HG02759 (cell line): ENCODE data around the gene MGST2.

Source experiments
- ATAC-seq: cut with Tn5 transposase; IDR thresholded peaks from one replicate; pipeline ENCODE4 v1.9.1; 2021; ENCODE audit warnings: mild to moderate bottlenecking, moderate library complexity; ENCODE audit not compliant: unreplicated experiment

Gene MGST2

DNA sequence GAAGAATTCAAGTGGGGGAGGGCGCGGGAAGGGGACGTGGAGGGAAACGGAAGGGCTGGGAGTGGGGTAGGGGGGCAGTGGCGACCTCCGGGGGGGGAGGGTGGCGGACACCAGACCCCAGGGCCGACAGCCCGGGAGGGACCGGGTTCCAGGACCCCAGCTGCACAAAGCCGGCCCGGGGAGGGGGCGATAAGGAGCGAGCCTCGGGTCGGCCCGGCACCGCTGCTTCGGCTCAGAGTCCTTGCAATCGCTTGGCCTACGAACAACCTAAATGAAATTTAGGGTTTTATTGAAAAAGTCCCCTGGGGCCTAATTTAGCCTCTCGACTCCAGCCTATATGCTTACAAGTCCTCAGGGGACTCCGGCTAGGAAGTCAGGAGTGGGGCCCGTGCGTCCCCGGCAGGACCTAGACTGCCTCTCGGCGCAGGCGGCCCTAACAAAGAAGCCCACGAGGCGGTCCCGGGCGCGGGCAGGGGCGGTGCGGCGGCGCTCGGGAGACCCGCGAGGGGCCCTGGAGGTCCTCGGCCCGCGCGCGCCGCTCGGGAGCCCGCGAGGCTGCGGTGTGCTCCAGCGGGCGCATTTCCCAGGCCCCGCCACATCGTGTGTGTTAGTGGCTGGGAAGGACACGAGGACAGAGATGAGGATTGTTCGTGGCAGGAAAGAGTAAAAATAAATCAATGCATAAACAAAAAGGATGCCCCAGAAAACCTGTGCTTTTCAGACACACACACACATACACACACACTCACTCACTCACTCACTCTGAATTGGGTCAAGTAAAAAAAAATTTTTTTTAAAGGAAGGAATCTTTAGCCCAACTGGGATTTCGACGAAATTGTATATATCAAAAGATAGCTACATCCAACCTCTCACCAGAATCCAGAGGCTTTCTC, 70.0 kb downstream of the MGST2 start:
- peak; percentile 12 for ATAC-seq

DNA sequence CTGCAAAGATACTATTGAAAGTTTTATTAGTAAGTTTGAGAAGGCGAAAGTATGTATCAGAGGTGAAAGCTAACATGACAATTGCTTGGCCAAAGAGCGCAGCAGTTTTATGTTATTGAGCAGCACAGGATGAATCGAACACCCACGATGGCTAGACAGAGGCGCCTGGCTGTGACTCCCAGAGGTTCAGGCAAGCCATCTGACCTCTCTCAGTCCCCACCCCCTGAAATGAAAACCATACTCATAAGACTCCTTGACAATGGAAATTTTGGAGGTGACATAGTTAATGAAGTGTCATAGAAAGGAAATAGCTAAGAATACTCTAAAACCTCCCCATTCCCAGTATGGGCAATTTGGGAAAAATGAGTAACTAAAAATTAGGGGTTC, 70.6 kb downstream of the MGST2 start:
- no peak for ATAC-seq

DNA sequence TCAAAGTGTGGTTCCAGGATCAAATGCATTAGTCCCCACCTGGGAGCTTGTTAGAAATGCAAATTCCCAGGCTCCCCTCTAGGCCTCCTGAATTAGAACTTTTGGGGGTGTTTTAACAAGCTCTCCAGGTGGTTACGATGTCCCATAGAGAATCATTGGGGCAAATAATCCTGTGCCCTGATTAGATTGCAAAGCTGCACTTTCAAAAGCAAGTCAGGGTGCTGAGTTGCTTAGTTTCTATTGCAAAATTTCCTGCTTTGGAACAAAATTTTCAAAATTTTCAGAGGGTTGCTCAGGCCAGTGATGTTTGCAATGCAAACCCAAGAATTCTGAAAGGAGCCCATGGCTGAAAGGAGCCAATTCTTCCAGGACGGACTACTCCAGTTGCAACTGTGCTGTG, 71.0 kb downstream of the MGST2 start:
- no peak for ATAC-seq

DNA sequence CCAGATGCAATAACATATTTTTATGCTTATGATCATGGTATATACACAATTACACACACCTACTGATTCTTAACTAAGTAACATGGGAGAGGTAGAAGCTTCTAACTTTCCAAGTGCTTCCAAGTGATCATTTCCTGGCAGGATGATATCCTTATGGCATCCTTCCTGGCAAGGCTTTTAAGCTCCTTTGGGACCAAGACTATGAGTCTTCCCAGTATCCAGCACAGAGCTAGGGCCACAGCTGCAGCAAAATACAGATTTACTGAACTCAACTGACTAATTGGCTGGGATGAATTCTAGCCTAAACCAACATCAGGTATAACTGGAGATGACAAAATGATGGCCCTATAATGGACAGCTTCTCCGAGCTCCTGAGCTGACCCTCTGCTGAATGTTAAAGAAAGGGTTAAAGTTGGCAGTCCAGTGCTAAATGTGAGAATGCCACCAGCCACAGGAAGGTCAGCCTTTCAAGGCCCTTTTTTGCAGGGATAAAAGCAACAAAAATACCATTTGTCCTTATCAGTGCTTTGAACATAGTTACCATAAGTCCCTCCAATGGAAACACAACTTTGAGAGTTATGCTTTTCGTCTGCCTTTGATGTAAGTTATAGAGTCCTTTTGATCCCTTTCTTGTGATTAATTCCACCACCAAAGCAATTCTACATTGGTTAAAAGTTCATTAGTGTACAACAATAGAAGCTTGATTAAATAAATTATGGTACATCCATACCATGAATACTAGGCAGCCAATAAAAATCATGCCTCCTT, 73.4 kb downstream of the MGST2 start:
- ATAC-seq = no peak

DNA sequence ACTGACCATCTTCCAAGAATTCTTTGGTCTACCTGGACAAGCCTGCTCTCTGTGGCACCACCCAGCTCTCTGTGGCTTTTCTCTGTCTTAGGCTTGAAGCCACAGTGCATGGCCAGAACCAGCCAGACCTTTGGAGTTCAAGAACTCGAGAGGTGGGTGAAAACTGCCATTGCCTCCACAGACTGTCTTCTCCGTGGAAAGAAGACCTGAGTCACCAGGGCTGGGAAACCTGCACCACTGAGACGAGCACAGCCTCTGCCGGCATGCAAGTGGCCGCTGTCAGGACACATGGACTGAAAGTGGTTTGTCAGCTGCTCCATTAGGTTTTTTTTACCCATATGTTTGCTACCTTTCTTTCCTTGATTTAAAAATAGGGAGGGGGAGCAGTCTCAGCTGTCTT, 74.5 kb downstream of the MGST2 start:
- no peak for ATAC-seq

DNA sequence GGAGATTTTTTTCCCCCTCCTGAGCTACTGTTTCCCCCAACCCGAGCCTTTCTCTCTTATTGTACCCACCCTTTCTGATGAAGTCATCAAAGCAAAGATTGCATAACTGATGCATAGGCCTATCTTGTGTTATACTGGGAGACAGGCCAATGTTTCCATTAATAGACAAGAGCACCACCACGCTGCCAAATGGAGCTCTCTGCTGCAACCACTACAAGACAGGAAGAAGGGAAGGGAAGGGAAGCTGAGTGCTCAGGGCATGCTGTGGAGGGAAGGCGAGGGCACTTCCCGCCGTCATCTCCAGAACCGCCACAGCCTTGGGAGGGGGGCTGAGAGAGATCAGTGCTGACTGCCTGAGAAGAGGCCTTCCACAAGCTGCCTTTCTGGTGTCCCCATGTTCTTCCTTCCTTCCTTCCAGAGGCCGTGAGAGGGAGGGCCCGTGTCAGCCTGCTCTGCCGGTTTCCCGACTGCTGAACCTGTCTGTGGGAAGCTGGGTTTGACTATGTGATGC, 75.0 kb downstream of the MGST2 start:
- ATAC-seq = no peak

DNA sequence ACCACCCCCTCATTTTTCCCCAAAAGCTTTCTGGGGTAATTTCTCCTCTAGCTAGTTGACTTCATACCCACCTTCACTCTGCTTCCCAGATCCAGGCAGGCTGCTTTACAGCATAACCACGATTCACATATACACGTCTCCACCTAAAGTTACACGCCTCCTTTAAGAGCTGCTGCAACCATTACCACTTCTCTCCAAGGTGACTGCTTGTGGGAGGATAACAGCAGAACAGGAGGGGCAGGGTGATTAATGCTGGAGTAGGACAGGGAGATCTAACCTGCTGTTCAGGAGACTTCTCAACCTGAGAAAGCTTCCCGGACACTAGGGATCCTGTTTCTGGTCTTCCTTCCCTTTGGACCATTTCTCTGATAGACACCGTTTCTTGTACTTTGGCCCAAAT, 77.4 kb downstream of the MGST2 start:
- no peak for ATAC-seq

DNA sequence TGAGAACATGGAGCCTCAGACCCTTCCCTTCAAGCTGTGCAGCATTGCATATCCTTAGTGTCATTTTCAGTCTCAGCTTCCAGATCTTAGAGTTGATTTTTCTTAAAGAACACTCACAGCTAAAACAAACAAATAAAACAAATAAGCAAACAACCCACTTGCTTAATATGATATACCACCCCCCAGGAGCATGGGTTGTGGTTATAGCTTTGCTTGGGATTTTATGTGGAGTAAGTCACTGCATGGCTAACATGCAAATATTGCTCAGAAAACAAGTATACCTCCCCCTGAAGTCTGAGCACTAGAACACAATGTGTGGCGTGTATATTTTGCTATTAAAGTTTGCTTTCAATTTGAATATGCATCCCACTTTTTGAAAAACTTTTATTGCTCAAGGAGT, 78.6 kb downstream of the MGST2 start:
- ATAC-seq = no peak

DNA sequence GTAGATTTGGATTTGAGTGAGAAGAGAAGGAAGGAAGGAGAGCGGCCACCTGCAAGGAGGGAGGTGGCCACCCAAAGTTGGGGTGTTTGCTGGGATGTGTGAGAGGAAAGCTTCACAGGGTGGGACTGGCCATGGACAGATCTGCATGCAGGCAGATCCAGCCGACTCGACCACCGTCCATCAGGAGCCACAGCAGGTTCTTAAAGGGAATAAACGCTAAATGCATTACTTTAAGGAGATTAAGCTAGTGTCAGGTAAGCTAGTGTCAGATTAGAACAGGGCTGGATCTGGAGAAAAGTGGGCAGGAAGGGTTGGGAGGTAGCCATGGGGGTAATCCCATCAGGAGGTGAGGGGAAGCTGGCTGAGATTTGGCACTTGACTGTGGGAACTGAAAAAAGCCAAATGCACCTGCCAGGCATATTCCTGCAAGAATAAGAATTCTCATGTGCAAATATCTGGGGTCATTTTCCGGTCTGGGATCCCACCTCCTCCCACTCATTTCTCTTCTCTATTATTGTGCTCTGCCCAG, 79.6 kb downstream of the MGST2 start:
- no peak for ATAC-seq

DNA sequence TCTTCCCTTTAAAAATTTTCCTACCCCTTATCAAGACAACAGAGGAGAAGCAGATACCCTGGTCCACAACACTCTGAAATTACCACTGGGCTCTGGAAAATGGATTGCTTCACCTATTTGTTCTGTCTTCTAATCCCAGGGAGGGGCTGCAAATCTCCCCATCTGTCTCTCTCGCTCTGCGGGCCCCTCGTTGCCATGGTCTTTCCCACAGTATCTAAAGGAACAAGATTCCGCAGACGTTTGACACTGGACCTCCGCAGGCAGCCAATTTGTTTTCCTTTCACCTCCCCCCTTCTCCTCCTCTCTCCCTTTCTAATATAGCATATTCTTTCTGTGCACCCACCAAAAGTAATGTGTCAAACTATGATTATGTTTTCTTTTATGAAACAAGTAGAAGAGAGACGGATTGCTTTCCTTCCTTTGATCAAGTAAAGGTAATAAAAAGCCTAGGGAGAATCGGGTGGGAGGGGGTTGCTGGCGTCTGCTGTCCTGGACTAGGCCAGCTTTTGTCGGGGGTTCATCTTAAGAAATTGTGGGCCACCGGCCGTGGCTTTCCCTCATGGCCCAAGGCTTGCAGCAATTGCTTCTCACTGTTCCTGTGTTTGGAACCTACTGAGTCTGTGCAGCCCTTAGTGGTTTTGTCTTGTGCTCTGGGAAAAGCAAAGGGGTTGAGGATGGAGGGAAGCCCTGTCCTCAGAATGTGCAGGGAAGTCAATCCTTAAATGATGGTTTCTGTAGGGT, 81.0 kb downstream of the MGST2 start:
- ATAC-seq = no peak

DNA sequence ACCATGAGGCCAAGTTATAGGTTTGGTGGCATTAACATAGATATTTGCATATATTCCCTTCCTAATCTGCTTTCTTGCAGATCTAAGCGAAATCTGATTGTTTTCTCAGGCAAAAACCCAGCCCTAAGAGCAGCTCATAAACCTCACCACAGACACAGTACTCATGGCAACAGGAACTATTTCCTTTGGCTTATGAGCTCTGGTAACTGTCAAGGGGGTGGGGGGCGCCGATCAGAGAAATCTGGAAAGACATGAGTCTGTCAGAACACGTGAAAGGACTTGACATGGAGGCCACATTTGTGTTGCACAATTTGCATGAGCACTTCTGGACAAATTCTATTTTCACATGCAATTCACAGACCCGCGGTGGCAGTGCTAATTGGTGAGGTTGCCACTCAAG, 83.7 kb downstream of the MGST2 start:
- no peak for ATAC-seq

DNA sequence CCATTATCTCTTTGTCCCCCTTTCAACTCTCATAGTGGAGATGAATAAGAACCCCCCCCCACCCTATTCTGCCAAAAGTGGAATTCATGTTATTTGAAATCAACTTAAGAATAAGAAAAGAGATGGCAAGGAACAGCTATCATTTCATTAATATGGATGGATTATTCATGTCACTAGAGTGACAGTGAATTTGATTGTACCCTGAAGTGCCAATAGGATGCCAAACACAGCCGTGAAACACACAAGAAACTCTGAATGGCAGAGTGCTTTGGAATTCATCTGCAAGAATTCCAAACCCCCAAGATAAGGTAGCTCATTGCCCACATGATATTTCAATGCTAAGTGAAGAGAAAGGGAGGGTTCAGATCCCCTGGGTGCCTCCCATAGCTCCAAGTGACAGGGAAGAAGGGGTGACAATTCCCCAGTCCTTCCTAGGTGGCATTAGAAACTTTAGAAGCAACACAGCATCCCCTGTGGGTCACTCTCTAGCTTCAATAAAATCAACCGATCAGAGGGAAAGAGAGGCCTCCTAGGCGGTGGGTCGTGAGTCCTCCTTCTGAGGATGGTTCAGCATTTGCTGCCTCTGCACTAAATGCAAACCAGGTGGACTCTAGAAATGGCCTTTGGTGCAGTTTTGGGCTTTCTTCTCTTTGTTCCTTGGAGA, 84.3 kb downstream of the MGST2 start:
- ATAC-seq = no peak

DNA sequence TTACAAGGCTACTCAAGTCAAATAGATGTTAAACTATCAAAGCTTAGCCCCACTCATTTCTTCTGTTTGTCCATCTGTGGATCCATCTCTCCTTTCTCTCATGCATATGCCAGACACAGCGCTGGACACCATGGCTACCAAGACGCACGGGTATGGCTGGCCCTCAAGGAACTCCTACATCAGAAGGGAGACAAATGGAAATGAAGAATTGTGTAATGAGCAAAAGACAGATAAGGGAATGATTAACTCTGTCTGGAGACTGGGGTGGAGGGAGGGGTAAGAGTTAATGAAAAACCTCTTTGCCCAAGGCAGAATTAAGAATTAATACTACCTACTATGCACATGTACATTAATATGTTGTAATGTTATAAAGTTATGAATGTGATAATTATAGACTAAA, 88.1 kb downstream of the MGST2 start:
- no peak for ATAC-seq
